ENCODE data around the gene PRRX1.

DNA sequence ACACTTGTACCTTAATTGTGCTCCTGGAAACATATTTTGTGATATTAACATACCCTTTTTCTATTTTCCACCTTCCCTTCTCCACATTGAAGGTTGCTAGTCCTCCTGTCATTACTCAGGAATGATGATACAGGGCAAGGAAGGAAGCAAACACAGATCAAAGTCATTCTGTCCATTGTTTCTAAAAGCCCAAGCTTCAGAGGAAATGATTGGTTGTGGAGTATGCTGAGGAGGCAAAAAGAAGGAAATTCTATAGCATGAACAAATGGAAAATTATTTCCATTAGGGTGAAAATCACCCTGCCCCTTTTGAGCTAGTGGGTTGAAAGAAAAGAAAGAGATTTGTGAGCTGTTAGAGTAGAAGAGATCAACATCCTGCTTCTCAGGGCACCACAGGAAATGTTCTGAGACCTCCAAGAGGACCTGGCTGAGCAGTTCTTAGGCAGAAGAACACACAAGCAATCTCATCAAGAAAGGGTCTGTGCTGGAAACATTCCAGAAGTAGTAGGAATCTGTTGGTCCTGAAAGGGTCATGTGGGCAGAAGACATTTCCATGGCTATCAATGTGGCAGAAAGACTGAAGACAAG is 29.0 kb upstream of the PRRX1 start:
- TF ChIP-seq, protein P1, sequence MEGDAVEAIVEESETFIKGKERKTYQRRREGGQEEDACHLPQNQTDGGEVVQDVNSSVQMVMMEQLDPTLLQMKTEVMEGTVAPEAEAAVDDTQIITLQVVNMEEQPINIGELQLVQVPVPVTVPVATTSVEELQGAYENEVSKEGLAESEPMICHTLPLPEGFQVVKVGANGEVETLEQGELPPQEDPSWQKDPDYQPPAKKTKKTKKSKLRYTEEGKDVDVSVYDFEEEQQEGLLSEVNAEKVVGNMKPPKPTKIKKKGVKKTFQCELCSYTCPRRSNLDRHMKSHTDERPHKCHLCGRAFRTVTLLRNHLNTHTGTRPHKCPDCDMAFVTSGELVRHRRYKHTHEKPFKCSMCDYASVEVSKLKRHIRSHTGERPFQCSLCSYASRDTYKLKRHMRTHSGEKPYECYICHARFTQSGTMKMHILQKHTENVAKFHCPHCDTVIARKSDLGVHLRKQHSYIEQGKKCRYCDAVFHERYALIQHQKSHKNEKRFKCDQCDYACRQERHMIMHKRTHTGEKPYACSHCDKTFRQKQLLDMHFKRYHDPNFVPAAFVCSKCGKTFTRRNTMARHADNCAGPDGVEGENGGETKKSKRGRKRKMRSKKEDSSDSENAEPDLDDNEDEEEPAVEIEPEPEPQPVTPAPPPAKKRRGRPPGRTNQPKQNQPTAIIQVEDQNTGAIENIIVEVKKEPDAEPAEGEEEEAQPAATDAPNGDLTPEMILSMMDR (IDR thresholded peaks at IDR 0.05; ENCODE audit: low read depth, low read length), result no peak
- no peak for TF ChIP-seq EZH2phosphoT487 (IDR thresholded peaks at IDR 0.05; ENCODE audit: low read depth)

Data from OCI-LY3 (cell line).